ENCODE results near the gene PCBP1.

GRCh38 chr2:70099270-70099669 lies 12.0 kb downstream of the PCBP1 start:
- TF ChIP-seq CTCF (conservative IDR thresholded peaks at IDR 0.05; ENCODE audit: low read depth in 2 of 2) = no peak
- no peak for TF ChIP-seq EZH2 (IDR thresholded peaks at IDR 0.05; ENCODE audit: low read depth, unreplicated experiment)
- no peak for TF ChIP-seq STAT1 (IDR thresholded peaks at IDR 0.05; ENCODE audit: unreplicated experiment)
- no peak for TF ChIP-seq REST (IDR thresholded peaks at IDR 0.05; ENCODE audit: unreplicated experiment)
- TF ChIP-seq ZNF462 (CRISPR knock-in tag; IDR thresholded peaks at IDR 0.05) = no peak
- TF ChIP-seq POLR2AphosphoS5 (IDR thresholded peaks at IDR 0.05; ENCODE audit: low read depth) = no peak
- TF ChIP-seq CREB1 (CRISPR knock-in tag; IDR thresholded peaks at IDR 0.05; ENCODE audit: low read depth) = no peak
- TF ChIP-seq ZNF114 (CRISPR knock-in tag; IDR thresholded peaks at IDR 0.05) = no peak
- no peak for TF ChIP-seq ETS1 (IDR thresholded peaks at IDR 0.05)
- TF ChIP-seq JUNB (IDR thresholded peaks at IDR 0.05; ENCODE audit: unreplicated experiment) = no peak
- TF ChIP-seq EZH2phosphoT487 (IDR thresholded peaks at IDR 0.05; ENCODE audit: unreplicated experiment) = no peak
- no peak for TF ChIP-seq ZNF331 (CRISPR knock-in tag; IDR thresholded peaks at IDR 0.05; ENCODE audit: low read depth)
- TF ChIP-seq NANOG (IDR thresholded peaks at IDR 0.05; ENCODE audit: borderline replicate concordance) = no peak
